Activated naive CD8-positive, alpha-beta T cell treated with anti-CD3 and anti-CD28 coated beads, Interleukin-2, amount 50 U/mL, for 16 hours (primary cell): ENCODE measurements around the gene RPS6KB2.
"Not testable (repeated sequence)": the region's sequence is repeated elsewhere in the genome, so short reads cannot be mapped to it uniquely, and the experiment has no call there.

Source experiments
- DNase-seq: peaks from one replicate; pipeline ENCODE4 v3.0.0-alpha.2; 2020; ENCODE audit warnings: low read depth, low spot score

The RPS6KB2 gene

GRCh38 chr11:67466962-67467771, 38.9 kb downstream of the RPS6KB2 start:
- DNase-seq, result no peak

- no peak for DNase-seq
Measured at GRCh38 chr11:67468056-67468455, 39.8 kb downstream of the RPS6KB2 start.

- no peak for DNase-seq
Measured at GRCh38 chr11:67468456-67468758, 40.1 kb downstream of the RPS6KB2 start.

- DNase-seq, result peak; percentile 82
Measured at GRCh38 chr11:67468759-67469507, 40.6 kb downstream of the RPS6KB2 start, which contains the start of gene TMEM134. Gene TMEM134 (minus strand): TSS chr11:67469251. CDS start chr11:67469192, 59 bp downstream.

- no peak for DNase-seq
Measured at GRCh38 chr11:67469508-67469811, 41.2 kb downstream of the RPS6KB2 start.

DNA sequence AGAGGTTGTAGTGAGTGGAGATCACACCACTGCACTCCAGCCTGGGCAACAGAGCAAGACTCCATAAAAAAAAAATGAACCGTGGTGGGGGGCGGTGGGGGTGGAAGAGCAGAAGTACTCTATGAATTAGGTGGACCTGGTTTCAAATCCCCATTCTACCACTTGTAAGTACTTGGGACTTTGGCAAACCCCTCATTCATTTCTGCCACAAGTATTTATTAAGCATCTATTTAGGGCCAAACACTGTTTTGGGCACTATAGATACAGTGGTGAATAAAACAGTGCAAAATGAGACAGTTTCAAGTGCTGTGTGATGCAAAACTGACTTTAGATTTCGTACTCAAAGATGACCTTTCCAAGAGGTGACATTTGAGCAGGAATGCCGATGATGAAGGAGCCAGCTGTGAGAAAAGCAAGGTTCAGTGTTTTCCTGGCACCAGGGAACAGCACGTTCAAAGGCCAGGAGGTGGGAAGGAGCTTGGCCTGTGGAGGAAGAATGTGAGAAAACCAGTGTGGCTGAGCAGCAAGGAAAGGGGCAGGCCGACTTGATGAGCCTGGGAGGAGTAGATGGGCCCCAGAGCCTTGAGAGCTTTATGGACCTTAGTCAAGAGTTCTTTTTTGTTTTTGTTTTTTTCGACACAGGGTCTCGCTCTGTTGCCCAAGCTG, 42.2 kb downstream of the RPS6KB2 start:
- no peak for DNase-seq

DNA sequence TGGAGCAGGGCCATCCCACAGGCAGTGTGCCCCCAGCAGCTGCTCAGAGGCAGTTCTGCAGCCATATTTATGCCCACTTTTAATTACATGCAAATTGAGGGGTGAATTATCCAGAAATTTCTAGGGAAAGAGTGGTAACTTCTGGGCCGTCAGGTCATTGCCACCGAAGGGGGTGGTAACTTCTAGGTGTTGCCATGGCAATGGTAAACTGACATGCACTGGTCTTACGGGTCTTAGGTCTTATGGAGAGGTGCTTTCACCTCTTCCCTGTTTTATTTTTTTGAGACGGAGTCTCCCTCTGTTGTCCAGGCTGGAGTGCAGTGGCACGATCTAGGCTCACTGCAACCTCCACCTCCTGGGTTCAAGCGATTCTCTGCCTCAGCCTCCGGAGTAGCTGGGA, 44.6 kb downstream of the RPS6KB2 start:
- no peak for DNase-seq

GRCh38 chr11:67476692-67477091, 48.4 kb downstream of the RPS6KB2 start:
- DNase-seq, result not testable (repeated sequence)

DNA sequence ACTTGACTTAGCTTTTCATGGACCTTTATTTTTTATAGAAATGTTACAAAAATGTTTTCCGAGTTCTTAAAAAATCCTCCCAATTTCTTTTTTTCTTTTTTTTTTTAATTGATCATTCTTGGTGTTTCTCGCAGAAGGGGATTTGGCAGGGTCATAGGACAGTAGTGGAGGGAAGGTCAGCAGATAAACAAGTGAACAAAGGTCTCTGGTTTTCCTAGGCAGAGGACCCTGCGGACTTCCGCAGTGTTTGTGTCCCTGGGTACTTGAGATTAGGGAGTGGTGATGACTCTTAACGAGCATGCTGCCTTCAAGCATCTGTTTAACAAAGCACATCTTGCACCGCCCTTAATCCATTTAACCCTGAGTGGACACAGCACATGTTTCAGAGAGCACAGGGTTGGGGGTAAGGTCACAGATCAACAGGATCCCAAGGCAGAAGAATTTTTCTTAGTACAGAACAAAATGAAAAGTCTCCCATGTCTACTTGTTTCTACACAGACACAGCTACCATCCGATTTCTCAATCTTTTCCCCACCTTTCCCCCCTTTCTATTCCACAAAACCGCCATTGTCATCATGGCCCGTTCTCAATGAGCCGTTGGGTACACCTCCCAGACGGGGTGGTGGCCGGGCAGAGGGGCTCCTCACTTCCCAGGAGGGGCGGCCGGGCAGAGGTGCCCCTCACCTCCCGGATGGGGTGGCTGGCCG, 49.2 kb downstream of the RPS6KB2 start:
- DNase-seq, result not testable (repeated sequence)

GRCh38 chr11:67482275-67482826, 54.1 kb downstream of the RPS6KB2 start:
- no peak for DNase-seq

- DNase-seq, result peak; percentile 95
Measured at GRCh38 chr11:67482827-67483798, 54.8 kb downstream of the RPS6KB2 start, which contains the start of gene AIP. Gene AIP (plus strand): TSS chr11:67483026. CDS start chr11:67483159, 133 bp downstream.

DNA sequence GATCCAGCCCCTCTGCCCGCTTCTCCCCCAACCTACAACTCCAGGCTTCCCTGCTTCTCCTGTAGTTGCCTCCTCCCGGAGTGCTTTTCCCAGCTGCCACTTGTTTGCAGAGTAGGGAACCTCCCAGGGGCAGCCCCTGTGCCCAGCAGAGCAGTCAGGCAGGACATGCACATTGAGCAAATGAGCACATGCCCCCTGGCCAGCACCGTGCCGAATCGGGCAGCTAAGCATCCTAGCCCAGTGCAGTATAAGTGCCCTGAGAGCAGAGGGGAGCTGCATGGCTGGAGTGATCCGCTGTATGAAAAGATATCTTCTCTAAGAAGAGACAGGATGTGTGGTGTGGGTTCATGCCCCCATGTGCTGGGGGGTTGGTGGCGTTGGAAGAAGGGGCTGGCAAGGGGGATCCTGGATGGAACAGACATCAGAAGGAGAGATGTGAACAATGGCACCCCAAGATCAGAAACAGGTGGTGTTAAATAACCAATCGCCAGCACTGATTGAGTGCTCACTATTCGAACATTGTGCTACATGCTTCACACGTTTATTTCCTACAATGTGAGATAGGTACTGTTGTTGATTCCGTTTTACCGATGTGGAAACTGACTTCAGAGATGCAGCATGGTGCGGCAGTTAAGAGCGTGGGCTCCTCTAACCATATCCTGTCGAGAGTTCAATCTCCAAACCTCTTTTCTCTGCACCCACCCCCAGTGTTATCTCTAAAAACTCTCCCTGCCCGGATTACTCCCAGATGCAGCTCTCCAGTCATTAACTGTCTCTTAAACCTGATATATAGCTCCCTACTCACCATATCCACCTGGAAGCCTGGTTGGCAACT, 55.8 kb downstream of the RPS6KB2 start:
- DNase-seq, result no peak

DNA sequence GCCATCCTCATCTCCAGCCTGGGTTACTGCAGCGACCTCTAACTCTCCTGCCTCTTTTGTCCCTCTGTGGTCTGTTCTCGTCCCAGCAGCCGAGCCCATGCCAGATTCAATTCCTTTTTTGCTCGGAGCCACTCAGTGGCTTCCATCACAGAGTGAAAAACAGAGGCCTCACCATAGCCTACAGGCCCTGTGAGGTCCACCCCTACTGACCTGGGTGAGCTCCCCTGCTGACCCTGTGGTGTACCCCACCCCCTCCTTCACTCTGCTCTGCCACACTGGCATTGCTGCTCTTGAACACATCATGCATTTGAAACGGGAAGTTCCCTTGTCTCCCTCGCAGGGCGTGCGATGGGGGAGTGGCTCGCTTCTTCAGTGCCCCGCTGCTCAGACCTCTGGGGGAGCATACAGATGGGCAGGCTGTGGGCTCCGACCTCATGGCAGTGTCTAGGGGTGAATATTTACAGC, 56.6 kb downstream of the RPS6KB2 start:
- DNase-seq, result peak; percentile 19
